Testis (tissue), 2 donors: ENCODE data around the gene ZMYM2.

Source experiments
- POLR2A ChIP-seq: fragments of 450-650 bp; IDR thresholded peaks from one replicate; pipeline ENCODE4 v1.6.1; 2017; ENCODE audit warnings: antibody characterized with exemption, mild to moderate bottlenecking, moderate library complexity
- TF ChIP-seq, protein P1 (sequence below), 3 experiments: fragments of 450-650 bp in 2 of 3; fragments of 200-600 bp in 1 of 3; sonication (generic) in 1 of 3; IDR thresholded peaks; one replicate each; pipeline ENCODE4 v1.5.1; 2016 to 2019; ENCODE audit warnings: antibody characterized with exemption in 3 of 3, mild to moderate bottlenecking in 2 of 3, moderate library complexity in 1 of 3

DNA sequence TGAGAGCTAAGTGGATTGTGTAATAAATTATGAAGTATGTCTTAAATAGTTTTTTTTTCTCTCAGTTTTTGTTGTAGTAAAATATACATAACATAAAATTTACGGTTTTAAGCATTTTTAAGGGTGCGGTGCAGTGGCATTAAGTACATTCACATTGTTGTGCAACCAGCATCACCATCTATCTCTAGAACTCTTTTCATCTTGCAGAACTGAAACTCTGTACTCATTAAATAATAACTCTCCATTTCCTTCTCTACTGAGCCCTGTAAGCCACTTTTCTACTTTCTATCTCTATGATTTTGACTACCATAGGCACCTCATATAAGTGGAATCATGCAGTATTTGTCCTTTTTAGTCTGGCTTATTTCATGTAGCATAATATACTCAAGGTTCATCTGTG lies 115.2 kb downstream of the ZMYM2 start:
- TF ChIP-seq, protein P1, sequence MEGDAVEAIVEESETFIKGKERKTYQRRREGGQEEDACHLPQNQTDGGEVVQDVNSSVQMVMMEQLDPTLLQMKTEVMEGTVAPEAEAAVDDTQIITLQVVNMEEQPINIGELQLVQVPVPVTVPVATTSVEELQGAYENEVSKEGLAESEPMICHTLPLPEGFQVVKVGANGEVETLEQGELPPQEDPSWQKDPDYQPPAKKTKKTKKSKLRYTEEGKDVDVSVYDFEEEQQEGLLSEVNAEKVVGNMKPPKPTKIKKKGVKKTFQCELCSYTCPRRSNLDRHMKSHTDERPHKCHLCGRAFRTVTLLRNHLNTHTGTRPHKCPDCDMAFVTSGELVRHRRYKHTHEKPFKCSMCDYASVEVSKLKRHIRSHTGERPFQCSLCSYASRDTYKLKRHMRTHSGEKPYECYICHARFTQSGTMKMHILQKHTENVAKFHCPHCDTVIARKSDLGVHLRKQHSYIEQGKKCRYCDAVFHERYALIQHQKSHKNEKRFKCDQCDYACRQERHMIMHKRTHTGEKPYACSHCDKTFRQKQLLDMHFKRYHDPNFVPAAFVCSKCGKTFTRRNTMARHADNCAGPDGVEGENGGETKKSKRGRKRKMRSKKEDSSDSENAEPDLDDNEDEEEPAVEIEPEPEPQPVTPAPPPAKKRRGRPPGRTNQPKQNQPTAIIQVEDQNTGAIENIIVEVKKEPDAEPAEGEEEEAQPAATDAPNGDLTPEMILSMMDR (IDR thresholded peaks at IDR 0.05) = no peak
- no peak for TF ChIP-seq POLR2A
